Coronary artery (tissue), 2 donors: Measurements from ENCODE around the gene KNOP1.

Source experiments
- DNase-seq: peaks from one replicate; pipeline ENCODE4 v3.0.0-alpha.2; 2017; ENCODE audit warnings: low spot score
- H3K27ac ChIP-seq, 2 donors: fragments of 200-600 bp; sonication (generic); one replicate each; pipeline ENCODE4 v1.5.1; 2016 to 2019
- H3K4me3 ChIP-seq: fragments of 200-600 bp; sonication (generic); 2 replicates; pipeline ENCODE4 v1.5.1; 2016; ENCODE audit warnings: mild to moderate bottlenecking, moderate library complexity
- CTCF ChIP-seq: fragments of 200-600 bp; sonication (generic); IDR thresholded peaks from one replicate; pipeline ENCODE4 v1.5.1; 2019; ENCODE audit warnings: antibody characterized with exemption

Gene KNOP1

GRCh38 chr16:19757762-19758595 is 40.0 kb upstream of the KNOP1 start:
- peak; percentile 5 for DNase-seq
- Histone ChIP-seq H3K4me3 (no peak overlapping the region), H3K27ac (no peak overlapping the region)
- no peak for TF ChIP-seq CTCF

- Histone ChIP-seq H3K4me3 (no peak overlapping the region), H3K27ac (no peak overlapping the region)
- no peak for DNase-seq
- no peak for TF ChIP-seq CTCF
Observed at GRCh38 chr16:19757026-19757425, 39.0 kb upstream of the KNOP1 start.

DNA sequence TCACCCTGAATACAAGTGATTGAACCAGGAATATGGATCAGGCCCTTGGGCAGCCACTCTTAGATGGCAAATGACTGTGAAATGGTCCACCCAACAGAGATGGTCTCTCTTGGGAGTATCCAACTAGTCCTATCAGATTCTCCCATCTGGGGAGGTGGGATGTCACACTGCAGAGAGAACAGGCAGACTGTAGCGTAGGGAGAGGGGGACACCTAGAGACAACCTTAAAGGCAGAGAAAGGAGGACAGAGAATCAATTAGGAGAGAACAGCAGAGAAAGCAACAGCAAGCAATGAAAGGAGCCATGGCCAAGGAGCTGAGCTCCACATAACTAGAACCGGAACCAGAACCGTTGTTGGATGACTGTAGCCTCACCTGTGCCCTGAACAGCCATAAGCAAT is 37.2 kb upstream of the KNOP1 start:
- Histone ChIP-seq H3K27ac (peak overlapping the region in 1 of 2 donors; percentile 65), H3K4me3 (no peak overlapping the region)
- no peak for DNase-seq
- TF ChIP-seq CTCF, result no peak

GRCh38 chr16:19754644-19755036 is 36.6 kb upstream of the KNOP1 start:
- DNase-seq, result no peak
- H3K27ac ChIP-seq, result peak overlapping the region in 1 of 2 donors; percentile 65

DNA sequence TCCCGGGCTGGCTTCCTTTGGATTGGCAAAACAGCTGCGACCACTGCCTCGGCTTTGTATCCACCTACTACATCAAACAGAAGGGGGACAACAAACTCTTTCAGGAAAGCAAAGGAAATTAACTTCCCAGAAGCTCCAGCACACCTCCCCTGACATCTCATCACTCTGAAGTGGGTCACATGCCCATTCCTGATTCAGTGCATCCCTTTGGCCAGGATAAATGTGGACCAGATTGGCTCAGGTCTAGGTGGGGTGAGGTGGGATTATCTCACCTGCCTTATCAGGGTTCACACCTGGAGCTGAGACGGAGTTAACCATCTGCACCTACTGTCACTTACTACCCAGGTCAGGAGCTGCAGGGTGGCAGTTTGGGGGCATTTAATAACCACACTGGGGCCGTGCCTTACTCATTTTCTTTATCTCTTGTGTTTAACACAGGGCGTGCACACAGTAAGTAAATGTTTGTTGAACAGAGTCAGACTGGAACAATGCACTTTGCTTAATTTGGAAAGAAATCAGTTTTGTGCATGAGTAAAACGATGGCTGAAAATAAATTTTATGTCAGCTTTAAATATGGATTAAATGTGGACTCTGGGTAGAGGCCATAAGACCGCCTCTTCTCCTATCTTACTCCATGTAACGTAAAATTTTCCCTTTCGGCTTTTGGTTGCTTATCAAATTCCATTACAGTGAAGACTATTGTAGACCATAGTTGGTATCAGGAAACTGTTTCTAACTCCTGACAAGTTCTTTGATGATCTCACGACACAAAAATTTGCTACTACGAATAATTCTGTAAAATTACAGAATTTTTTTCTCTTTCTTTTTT is 36.0 kb upstream of the KNOP1 start:
- DNase-seq, result no peak
- TF ChIP-seq CTCF, result no peak
- H3K4me3 ChIP-seq, result no peak overlapping the region
- H3K27ac ChIP-seq, result peak overlapping the region in 1 of 2 donors; percentile 70

More at GRCh38 chr16:19754644-19755036, 36.6 kb upstream of the KNOP1 start:
- no peak for TF ChIP-seq CTCF
- no peak overlapping the region for H3K4me3 ChIP-seq

- H3K4me3 ChIP-seq, result no peak overlapping the region
- TF ChIP-seq CTCF, result no peak
- no peak for DNase-seq
- peak overlapping the region in 1 of 2 donors; percentile 19 for H3K27ac ChIP-seq
Observed at GRCh38 chr16:19751478-19752385, 33.7 kb upstream of the KNOP1 start.
